NCI-H345 treated with DMSO at 0.1 percent for 48 hours (cell line): ENCODE data around the gene CMIP.
"Not testable (repeated sequence)": the region's sequence is repeated elsewhere in the genome, so short reads cannot be mapped to it uniquely, and the experiment has no call there.

ENCODE experiments used
- DNase-seq: peaks from one replicate; lab custom pipeline; 2025; ENCODE audit not compliant: unreplicated experiment; lab: John Stamatoyannopoulos, UW

The CMIP gene

DNA sequence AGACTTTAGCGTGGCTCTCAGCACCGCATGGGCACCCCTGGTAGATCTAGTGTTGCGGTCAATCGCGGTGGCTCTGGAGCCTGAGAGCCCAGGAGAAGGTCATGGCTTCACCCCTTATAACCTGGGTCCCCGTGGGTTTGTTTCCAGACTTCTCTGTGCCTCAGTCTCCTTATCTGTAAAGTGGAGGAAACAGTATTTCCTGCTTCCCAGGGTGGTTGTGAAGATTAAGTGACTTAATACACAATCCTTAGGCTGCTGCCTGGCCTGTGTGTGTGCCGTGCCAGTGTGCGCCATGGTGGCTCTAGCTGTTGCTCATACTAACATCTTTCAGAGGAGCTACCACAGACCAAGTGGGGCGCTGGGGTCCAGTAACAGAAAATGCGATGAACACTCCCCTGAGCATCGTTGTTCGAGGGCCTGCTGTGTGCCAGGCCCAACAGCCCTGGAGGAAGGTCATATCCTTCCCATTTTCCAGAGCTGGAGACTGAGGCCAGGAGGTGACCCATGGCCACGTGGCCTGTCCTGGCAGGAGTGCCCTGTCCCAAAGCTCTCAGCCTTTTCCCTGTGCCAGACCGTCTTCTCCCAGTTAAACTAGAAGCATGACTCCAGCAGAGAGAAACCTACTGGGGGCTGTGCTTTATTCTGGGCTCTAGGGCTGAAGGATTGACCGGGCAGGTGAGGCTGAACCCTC, 70.1 kb downstream of the CMIP start:
- DNase-seq = no peak

GRCh38 chr16:81515281-81515680, 70.7 kb downstream of the CMIP start:
- peak; percentile 89 for DNase-seq

DNA sequence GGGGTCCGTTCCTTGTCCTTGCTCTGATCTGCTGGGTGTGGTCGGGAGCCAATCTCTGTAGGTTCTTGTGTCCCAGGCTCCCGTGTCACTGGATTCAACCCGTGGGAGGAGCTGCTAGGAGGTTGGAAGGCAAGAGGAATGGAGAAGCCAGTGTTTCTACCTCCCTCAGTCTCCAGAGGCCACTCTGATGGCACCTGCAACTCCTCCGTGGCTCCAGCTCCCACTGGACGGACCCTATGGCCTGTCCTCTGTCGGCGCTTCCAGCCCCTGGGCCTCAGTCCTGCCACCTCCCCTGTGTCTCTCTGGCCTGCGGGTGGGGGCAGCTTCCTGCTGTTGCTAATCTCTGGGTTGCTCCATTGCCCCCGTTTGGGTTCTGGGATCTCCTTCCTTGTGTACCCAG, 71.1 kb downstream of the CMIP start:
- no peak for DNase-seq

DNA sequence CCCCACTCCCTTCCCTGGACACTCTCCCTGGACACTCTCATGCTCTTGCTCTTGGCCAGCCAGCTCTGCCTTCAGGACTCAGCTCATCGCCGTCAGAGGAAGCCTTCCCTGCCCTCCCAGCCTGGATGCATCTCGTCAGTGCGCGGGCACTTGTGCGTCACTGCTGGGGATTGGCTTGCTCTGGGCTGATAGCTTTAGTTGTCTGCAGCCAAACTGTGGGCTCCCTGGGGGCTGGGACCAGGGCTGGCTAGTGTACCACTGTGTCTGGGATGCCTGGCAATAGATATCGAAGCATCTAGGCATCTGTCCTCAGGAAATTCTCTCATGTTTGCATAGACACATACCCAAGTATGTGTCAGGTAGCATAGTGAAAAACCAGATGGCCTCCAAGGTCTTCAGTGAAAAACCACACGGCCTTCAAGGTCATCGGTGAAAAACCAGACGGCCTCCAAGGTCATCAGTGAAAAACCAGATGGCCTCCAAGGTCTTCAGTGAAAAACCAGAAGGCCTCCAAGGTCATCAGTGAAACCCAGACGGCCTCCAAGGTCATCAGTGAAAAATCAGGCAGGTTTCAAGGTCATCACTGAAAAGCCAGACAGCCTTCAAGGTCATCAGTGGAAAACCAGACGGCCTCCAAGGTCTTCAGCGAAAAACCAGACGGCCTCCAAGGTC, 72.0 kb downstream of the CMIP start:
- DNase-seq = no peak

GRCh38 chr16:81517150-81517499, 72.5 kb downstream of the CMIP start:
- no peak for DNase-seq

DNA sequence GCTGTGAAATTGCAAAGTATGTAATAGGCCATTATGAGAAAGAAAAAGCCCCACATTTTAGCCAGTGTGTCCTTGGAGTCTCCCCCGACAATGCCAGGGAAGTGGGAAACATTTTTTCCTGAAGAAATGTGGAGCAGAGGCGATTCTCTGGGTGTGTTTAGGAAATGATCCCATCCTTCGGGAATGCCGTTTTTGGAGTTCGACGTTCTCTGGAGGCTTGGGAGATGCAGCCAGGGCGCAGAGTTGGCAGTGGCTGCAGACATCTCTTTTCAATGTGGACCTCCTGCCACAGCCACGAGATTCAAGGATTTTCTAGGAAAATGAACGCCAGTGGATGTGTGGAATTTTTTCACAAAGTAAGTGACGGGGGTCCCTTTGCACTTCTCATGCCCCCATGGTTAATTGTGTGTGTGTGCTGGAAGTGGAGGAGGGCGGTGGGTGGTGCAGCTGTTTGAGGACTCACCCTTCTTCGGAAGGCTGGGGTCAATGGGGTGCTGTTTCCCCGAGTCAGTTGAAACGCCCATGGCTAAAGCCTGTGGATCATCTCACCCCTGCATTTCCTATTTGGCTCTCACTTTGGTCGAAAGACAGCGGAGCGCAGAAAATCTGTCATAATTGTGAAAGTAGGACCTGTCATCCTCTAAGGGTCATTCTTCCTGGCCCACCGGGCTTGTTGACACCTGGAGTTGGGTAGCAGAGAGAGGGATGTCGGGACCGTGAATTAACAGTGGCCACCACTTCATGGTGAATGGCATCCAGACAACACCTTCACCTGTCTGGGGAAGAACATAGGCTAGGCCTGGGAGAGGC, 73.2 kb downstream of the CMIP start:
- no peak for DNase-seq

DNA sequence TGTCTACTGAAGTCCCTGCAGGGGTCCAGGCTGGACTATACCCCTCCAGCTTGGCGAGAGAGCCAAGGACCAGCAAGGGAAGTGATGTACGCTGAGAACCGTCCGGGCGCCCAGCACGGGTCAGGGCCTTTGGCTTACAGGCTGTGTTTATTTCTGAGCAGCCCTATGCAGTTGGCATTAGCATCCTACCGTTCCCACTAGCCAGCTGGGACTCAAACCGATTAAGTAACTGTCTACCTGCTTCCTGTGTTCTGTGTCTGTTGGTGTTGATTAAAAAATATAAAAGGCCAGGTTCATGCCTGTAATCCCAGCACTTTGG, 73.8 kb downstream of the CMIP start:
- DNase-seq = no peak

DNA sequence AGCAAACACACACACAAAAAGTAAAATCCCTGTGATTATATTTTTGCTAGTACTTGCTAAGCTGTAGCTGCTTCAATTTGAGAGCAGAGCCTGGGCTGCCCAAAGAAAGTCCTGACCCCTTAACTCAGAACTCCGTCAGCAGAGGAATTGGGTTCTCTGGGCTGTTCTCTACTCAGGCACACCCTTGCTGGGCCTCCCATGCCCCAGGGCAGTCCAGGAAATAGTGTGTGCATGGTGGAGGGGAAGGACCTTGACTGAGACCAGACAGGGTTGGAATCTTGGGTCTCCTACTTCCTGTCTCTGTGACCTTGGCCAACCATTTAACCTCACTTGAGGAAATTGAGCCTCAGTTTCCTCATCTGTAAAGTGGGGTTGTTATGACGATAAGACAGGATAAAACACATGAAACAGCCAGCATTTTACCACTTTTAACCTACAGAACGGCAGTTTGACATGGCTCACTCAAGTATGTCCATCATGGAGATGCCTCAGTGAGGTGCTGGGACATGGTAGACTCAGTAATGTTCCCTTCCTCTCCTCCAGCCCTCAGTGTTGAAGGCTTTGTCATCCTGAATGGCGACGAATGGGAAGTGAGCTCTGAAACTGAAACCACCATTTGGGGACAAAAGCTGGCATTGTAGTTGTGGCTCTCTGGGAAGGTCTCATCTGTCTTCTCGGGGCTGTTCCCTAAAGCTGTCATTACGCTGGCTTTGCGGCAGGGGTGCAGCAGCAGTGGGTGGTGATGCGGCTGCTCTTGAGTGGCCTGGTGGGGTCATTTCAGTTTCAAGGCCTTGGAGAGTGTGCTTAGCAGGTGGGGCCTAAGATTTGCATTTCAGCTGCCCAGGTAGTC, 74.9 kb downstream of the CMIP start:
- no peak for DNase-seq

DNA sequence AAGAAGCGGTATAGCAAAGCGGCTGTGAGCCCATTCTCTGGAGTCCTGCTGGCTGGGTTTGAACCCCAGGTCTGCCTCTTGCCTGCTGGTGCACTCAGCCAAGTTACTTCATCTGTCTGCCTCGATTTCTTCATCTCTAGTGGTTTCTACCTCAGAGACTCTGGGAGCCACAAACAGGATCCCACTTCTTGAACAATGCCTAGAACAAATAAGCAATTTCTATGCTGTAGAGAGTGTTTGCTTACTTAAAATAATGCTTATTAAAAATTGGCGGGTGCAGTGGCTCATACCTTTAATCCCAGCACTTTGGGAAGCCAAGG, 75.5 kb downstream of the CMIP start:
- DNase-seq = no peak

DNA sequence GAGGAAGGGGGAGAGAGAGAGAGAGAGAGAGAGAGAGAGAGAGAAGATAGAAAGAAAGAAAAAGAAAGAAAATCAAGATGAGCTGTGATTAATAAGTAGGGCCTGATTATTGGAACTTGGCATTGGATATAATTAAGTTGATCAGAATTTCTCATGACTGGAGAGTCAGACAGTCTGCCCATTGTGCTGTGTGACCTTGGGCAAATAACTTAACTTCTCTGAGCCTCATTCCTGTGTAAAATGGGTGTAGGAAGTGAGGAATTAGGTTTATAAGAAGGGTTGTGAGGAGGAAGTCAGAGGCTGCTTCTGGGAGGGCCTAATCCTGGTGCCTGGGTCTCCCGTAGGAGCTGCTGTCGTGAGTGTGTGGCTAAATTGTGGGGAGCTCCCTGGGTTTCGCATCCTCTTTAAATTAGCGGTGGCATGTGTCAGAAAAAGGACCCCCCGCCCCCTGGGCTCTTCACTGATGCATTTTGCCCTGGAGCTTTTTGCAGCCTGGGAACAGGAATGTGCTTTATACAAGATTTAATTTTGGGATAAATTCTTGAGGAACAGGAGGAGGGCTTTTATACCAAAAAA, 76.0 kb downstream of the CMIP start:
- DNase-seq = no peak

DNA sequence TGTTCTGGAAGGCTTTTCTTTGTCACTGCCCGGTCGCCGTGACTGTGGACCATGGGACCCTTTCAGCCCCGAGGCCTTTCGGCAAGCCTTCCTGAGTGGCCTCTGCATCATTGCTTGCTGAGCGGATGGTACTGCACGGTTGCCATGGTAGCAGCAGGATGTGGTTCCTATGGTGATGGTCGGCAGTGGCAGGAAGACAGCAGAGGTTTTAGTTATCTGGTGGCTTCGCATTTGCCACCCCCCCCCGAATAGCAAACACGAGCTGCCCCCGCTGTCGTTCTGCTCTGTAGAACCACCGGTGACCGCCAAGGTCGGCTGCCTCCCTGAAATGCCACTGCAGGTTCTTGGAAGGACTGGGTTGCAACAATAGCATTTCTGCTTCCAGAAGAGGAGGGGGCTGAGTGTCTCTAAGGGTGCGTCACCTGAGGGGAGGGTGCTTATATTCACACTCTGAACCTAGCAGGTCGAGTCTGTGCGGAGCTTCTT, 76.6 kb downstream of the CMIP start:
- DNase-seq = no peak

GRCh38 chr16:81522108-81522701, 77.6 kb downstream of the CMIP start:
- DNase-seq = no peak

GRCh38 chr16:81522851-81523250, 78.2 kb downstream of the CMIP start:
- not testable (repeated sequence) for DNase-seq

DNA sequence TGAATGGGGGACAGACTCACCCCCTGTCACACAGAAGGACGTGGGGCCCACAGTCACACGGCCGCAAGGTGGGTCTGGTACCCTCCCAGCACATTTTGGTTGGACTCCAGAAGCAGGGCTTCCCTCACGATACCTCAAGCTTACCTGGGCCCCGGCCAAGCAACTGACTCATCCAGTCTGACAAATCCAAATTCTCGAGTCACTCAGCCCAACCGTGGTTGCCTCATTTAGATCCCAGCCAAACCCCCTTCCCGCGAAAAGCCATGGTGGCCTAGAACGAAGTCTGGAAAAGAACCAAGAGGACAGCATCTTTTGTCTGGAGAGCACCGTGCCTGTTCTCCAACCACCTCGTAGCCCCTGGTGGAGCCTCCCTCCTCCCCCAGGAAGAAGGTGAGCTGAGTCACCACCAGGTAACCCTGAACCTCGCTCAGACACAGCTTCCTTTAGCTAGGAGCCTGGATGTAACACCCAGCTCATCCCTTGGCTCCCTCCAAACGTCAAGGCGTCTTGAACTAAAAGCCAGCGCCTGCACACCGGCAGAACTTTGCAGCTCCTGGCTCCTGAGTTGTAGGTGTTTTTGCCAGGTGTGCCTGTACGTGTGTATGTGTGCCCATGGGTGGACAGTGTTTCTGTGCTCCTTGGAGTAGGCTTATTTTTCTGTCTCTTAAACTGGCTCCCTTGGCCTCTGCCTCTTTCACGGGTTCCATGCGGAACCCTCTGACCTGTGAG, 78.9 kb downstream of the CMIP start:
- no peak for DNase-seq

- DNase-seq = no peak
These were observed 79.8 kb downstream of the CMIP start for GRCh38 chr16:81524382-81524781.

GRCh38 chr16:81524885-81525284, 80.3 kb downstream of the CMIP start:
- DNase-seq = not testable (repeated sequence)

- DNase-seq = no peak
These were observed 81.6 kb downstream of the CMIP start for GRCh38 chr16:81526199-81526598.

- DNase-seq = no peak
These were observed 82.3 kb downstream of the CMIP start for GRCh38 chr16:81526935-81527334.

- no peak for DNase-seq
These were observed 83.0 kb downstream of the CMIP start for GRCh38 chr16:81527477-81528178.
